Neural cell (in vitro differentiated cells): ENCODE results near the gene PMM2. TPM values are rescaled to one million over a fixed set of nuclear protein-coding genes. Genes with fewer than 3 reads are reported as not detected.

Experiments used
- H2AFZ ChIP-seq: fragments of 200-600, 300-800 bp; sonication (generic), shearing (Covaris generic); 2 replicates; pipeline ENCODE4 v1.6.0; 2014; ENCODE audit warnings: low read depth, mild to moderate bottlenecking, antibody characterized with exemption, low read length, moderate library complexity
- H3F3A ChIP-seq: fragments of 200-600 bp; shearing (Covaris generic); 2 replicates; pipeline ENCODE4 v1.6.1; 2016; ENCODE audit warnings: mild to moderate bottlenecking, moderate library complexity, mixed read lengths, antibody characterized with exemption, low read length; ENCODE audit not compliant: insufficient read depth, poor library complexity, severe bottlenecking
- H3K27ac ChIP-seq: fragments of 200-600, 300-800 bp; sonication (generic), shearing (Covaris generic); 2 replicates; pipeline ENCODE4 v1.5.1; 2014; ENCODE audit warnings: mild to moderate bottlenecking, low read length, moderate library complexity
- H3K27me3 ChIP-seq: fragments of 300-800, 200-600 bp; sonication (generic), shearing (Covaris generic); 2 replicates; pipeline ENCODE4 v1.6.0; 2014; ENCODE audit warnings: mild to moderate bottlenecking, low read depth, low read length, moderate library complexity; ENCODE audit not compliant: insufficient read depth
- H3K36me3 ChIP-seq: fragments of 300-800, 200-600 bp; sonication (generic), shearing (Covaris generic); 2 replicates; pipeline ENCODE4 v1.5.1; 2014; ENCODE audit warnings: mild to moderate bottlenecking, antibody characterized with exemption, low read length, moderate library complexity; ENCODE audit not compliant: insufficient read depth
- H3K4me2 ChIP-seq: fragments of 300-800, 200-600 bp; sonication (generic), shearing (Covaris generic); 2 replicates; pipeline ENCODE4 v1.6.0; 2014; ENCODE audit warnings: mild to moderate bottlenecking, low read length
- H3K4me3 ChIP-seq: fragments of 300-800, 200-600 bp; sonication (generic), shearing (Covaris generic); 2 replicates; pipeline ENCODE4 v1.5.1; 2014; ENCODE audit warnings: mild to moderate bottlenecking, low read length, moderate library complexity
- H3K79me2 ChIP-seq: fragments of 200-600 bp; shearing (Covaris generic); replicated peaks from 2 replicates; pipeline ENCODE4 v1.6.0; 2014; ENCODE audit warnings: mild to moderate bottlenecking, low read length, moderate library complexity; ENCODE audit not compliant: insufficient read depth
- H3K9ac ChIP-seq: fragments of 300-800, 200-600 bp; sonication (generic), shearing (Covaris generic); 2 replicates; pipeline ENCODE4 v1.6.1; 2016; ENCODE audit warnings: mild to moderate bottlenecking, low read length, mixed read lengths
- H3K9me2 ChIP-seq: fragments of 200-600 bp; shearing (Covaris generic); 2 replicates; pipeline ENCODE4 v1.6.1; 2016; ENCODE audit warnings: mild to moderate bottlenecking, low read length, mixed read lengths; ENCODE audit not compliant: insufficient read depth
- H3K9me3 ChIP-seq: fragments of 200-600, 300-800 bp; sonication (generic), shearing (Covaris generic); 2 replicates; pipeline ENCODE4 v1.6.1; 2016; ENCODE audit warnings: mild to moderate bottlenecking, mixed run types, low read length, moderate library complexity, mixed read lengths
- H4K20me1 ChIP-seq: fragments of 200-600 bp; shearing (Covaris generic); 2 replicates; pipeline ENCODE4 v1.6.1; 2016; ENCODE audit warnings: mild to moderate bottlenecking, mixed run types; ENCODE audit not compliant: insufficient read depth
- EP300 ChIP-seq: fragments of 450-650 bp; conservative IDR thresholded peaks from 2 replicates; pipeline ENCODE4 v1.6.1; 2014; ENCODE audit warnings: antibody characterized with exemption, mild to moderate bottlenecking, moderate library complexity; ENCODE audit not compliant: poor library complexity, severe bottlenecking
- EZH2 ChIP-seq: fragments of 200-600, 300-800 bp; shearing (Covaris generic), sonication (generic); IDR thresholded peaks from 2 replicates; pipeline ENCODE4 v1.6.1; 2014; ENCODE audit warnings: antibody characterized with exemption, low read length, borderline replicate concordance, mild to moderate bottlenecking; ENCODE audit not compliant: insufficient read depth, poor library complexity, severe bottlenecking
- MXI1 ChIP-seq: fragments of 450-650 bp; conservative IDR thresholded peaks from 2 replicates; pipeline ENCODE4 v1.6.1; 2014; ENCODE audit warnings: antibody characterized with exemption, mild to moderate bottlenecking; ENCODE audit not compliant: poor library complexity, severe bottlenecking
- POLR2AphosphoS5 ChIP-seq: IDR thresholded peaks from 2 replicates; pipeline ENCODE4 v1.6.1; 2012
- RAD21 ChIP-seq: fragments of 450-650 bp; conservative IDR thresholded peaks from 2 replicates; pipeline ENCODE4 v1.6.1; 2014; ENCODE audit warnings: antibody characterized with exemption, mild to moderate bottlenecking, moderate library complexity
- REST ChIP-seq: IDR thresholded peaks from 2 replicates; pipeline ENCODE4 v1.6.1; 2012; ENCODE audit warnings: borderline replicate concordance
- SMC3 ChIP-seq: fragments of 450-650 bp; conservative IDR thresholded peaks from 2 replicates; pipeline ENCODE4 v1.6.1; 2014; ENCODE audit warnings: antibody characterized with exemption, mild to moderate bottlenecking, moderate library complexity; ENCODE audit not compliant: poor library complexity
- TAF1 ChIP-seq: IDR thresholded peaks from 2 replicates; pipeline ENCODE4 v1.6.1; 2012; ENCODE audit warnings: low read depth
- polyA plus RNA-seq: library from polyadenylated mRNA; depleted of rRNA; stranded (reverse); fragments of >200 nt; gene quantifications from 2 replicates; pipeline ENCODE4 v1.2.3, GENCODE V29; 2014
- TF ChIP-seq, protein P1 (sequence below): fragments of 450-650 bp; IDR thresholded peaks from 2 replicates; pipeline ENCODE4 v1.5.1; 2014; ENCODE audit warnings: antibody characterized with exemption, mild to moderate bottlenecking, moderate library complexity; ENCODE audit not compliant: poor library complexity, severe bottlenecking

Gene PMM2
- polyA plus RNA-seq, 1 donor from 2014 or later: 20.2 TPM

DNA sequence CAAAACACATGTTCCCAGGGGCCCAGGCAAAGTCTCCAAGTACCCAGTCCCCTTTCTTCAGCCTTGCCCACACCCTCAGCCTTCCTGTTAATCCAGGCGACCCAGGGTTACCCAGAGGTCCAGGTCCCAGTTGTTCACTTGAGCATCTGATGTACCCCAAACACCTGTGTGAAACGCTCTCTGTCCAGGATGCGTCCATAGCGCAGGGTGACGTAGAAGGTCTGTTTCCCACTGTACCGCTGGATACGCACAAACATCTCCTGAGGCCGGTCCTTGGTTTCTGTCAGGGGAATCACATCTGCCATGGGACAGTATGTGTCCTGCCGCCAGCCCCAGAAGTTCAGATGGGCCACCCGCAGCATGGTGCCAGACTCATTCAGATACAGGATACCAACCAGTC, 1.8 kb upstream of the PMM2 start:
- Histone ChIP-seq H4K20me1 (no peaks in the 10 kb centered on the region), H3K9me3 (peaks cover 2% of the 10 kb centered on the region), H3K27me3 (no peaks in the 10 kb centered on the region), H3K27ac (no peak overlapping the region), H3F3A (no peaks in the 10 kb centered on the region), H2AFZ (no peak overlapping the region), H3K36me3 (no peaks in the 10 kb centered on the region), H3K4me2 (no peak overlapping the region), H3K79me2 (peaks cover 27% of the 10 kb centered on the region), H3K4me3 (no peak overlapping the region), H3K9ac (no peak overlapping the region), H3K9me2 (no peaks in the 10 kb centered on the region)
- no peak for TF ChIP-seq MXI1

GRCh38 chr16:8796469-8797363, 923 bp upstream of the PMM2 start:
- no peaks in the 10 kb centered on the region for H4K20me1 ChIP-seq
- peak overlapping the region; percentile 65 for H3K9ac ChIP-seq
- TF ChIP-seq EP300 (no peak), REST (no peak), EZH2 (no peak), POLR2AphosphoS5 (no peak), MXI1 (no peak), SMC3 (no peak), TAF1 (no peak), RAD21 (no peak)
- TF ChIP-seq, protein P1, sequence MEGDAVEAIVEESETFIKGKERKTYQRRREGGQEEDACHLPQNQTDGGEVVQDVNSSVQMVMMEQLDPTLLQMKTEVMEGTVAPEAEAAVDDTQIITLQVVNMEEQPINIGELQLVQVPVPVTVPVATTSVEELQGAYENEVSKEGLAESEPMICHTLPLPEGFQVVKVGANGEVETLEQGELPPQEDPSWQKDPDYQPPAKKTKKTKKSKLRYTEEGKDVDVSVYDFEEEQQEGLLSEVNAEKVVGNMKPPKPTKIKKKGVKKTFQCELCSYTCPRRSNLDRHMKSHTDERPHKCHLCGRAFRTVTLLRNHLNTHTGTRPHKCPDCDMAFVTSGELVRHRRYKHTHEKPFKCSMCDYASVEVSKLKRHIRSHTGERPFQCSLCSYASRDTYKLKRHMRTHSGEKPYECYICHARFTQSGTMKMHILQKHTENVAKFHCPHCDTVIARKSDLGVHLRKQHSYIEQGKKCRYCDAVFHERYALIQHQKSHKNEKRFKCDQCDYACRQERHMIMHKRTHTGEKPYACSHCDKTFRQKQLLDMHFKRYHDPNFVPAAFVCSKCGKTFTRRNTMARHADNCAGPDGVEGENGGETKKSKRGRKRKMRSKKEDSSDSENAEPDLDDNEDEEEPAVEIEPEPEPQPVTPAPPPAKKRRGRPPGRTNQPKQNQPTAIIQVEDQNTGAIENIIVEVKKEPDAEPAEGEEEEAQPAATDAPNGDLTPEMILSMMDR: no peak
- H3K9me2 ChIP-seq: no peaks in the 10 kb centered on the region
- no peaks in the 10 kb centered on the region for H3F3A ChIP-seq
- no peaks in the 10 kb centered on the region for H3K9me3 ChIP-seq
- H3K4me3 ChIP-seq: peak overlapping the region; percentile 88
- peaks cover 27% of the 10 kb centered on the region for H3K79me2 ChIP-seq
- H3K27ac ChIP-seq: peak overlapping the region; percentile 47
- peak overlapping the region; percentile 63 for H2AFZ ChIP-seq
- no peaks in the 10 kb centered on the region for H3K27me3 ChIP-seq
- no peaks in the 10 kb centered on the region for H3K36me3 ChIP-seq
- peak overlapping the region; percentile 100 for H3K4me2 ChIP-seq
